Epithelial cell of proximal tubule (primary cell): ENCODE data around the gene PPP2R2C. TPM values are rescaled to one million over a fixed set of nuclear protein-coding genes. Genes with fewer than 3 reads are reported as not detected.

Source experiments
- DNase-seq: peaks from one replicate; pipeline ENCODE4 v3.0.0-alpha.2; 2011; ENCODE audit warnings: low read depth
- H3K4me3 ChIP-seq: 2 replicates; pipeline ENCODE4 v1.5.1; 2011; ENCODE audit warnings: low read depth, mild to moderate bottlenecking, low read length
- CTCF ChIP-seq: conservative IDR thresholded peaks from 2 replicates; pipeline ENCODE4 v1.5.1; 2012; ENCODE audit warnings: low read depth, mild to moderate bottlenecking, low read length
- total RNA-seq: library from RNA; depleted of rRNA; stranded (reverse); fragments of >200 nt; gene quantifications from 2 replicates; pipeline ENCODE4 v1.2.3, GENCODE V29; 2015

The PPP2R2C gene
- total RNA-seq, 1 donor from 2014 or later, result not detected

- no peak for TF ChIP-seq CTCF
- H3K4me3 ChIP-seq, result no peak overlapping the region
- no peak for DNase-seq
Observed at GRCh38 chr4:6454112-6454910, 18.1 kb downstream of the PPP2R2C start.

GRCh38 chr4:6453688-6453990 lies 18.8 kb downstream of the PPP2R2C start:
- no peak overlapping the region for H3K4me3 ChIP-seq
- no peak for DNase-seq
- TF ChIP-seq CTCF, result no peak

GRCh38 chr4:6452897-6453687 lies 19.3 kb downstream of the PPP2R2C start:
- no peak for TF ChIP-seq CTCF
- no peak for DNase-seq
- H3K4me3 ChIP-seq, result no peak overlapping the region

- no peak for TF ChIP-seq CTCF
- H3K4me3 ChIP-seq, result no peak overlapping the region
- DNase-seq, result no peak
Observed at GRCh38 chr4:6452116-6452896, 20.1 kb downstream of the PPP2R2C start.

GRCh38 chr4:6451309-6451708 lies 21.1 kb downstream of the PPP2R2C start:
- no peak for TF ChIP-seq CTCF
- H3K4me3 ChIP-seq, result no peak overlapping the region
- no peak for DNase-seq

- no peak for TF ChIP-seq CTCF
- no peak overlapping the region for H3K4me3 ChIP-seq
- DNase-seq, result no peak
Observed at GRCh38 chr4:6450709-6451108, 21.7 kb downstream of the PPP2R2C start.
